ENCODE data around the gene TXN2.

Gene TXN2

DNA sequence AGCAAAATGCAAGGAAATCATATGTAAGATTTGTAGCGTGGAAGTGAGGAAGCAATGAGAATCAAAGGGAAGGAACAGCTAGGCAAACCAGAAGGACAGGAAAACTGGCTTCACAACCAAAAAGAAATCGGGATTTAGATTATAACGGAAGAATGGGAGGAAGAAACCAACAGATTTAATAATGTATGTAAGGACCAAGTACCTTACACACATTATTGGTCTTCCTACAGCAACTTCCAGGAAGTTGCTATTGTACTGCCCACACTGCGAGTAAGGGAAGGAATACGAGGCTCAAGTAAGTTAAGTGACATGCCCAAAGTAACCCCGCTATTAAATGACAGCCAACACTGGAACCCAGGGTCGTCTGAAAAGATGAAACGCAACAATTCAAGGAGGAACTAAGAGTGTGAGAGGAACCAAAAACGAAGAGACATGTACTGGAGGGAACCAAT is 473 bp downstream of the TXN2 start:
- DNase-seq = no peak

DNA sequence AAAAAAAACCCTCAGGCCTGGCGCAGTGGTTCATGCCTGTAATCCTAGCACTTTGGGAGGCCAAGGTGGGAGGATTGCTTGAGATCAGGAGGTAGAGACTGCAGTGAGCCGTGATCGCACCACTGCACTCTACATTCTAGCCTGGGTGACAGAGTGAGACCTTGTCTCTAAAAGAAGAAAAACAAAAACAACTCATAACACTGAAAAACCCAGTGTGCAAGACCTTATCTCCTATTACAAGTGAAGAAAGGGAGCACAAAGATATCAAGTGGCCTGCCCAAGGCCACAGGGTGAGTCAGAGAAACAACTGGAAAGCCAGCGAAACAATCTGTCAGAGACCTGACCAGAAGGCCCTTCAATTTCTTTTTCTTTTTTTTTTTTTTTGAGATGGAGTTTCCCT is 2.5 kb downstream of the TXN2 start:
- no peak for DNase-seq

DNA sequence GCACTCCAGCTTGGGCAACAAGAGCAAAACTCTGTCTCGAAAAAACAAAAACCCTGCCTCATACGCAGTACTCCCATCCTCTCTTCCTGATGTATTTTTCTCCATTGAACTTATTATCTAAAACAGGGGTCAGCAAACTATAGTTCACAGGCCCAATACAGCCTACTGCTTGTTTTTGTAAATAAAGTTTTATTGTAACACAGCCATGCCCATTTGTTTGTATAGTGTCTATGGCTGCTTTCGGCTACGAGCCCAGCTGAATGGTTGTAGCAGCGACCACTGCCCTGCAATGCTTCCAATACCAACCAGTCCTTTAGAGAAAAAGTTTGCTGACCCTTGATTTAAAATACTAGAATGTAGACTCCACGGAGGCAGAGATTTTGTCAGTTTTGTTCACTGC is 6.1 kb downstream of the TXN2 start:
- DNase-seq = no peak

DNA sequence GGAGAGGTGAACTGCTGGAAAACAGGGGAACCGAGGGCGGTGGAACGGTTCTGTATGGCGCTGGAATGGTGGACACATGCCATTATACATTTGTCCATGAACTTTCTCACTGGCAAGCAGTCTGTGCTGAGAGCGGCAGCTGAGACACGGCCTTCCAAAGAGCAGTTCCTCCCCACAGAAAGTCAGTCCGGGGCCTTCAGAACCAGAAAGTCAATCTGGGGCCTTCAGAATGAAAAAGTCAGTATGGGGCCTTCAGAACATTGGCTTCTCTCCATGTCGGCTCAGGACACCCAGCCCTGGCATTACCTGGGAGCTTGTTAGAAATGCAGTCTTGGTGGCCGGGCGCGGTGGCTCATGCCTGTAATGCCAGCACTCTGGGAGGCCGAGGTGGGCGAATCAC is 8.8 kb downstream of the TXN2 start:
- DNase-seq = no peak

DNA sequence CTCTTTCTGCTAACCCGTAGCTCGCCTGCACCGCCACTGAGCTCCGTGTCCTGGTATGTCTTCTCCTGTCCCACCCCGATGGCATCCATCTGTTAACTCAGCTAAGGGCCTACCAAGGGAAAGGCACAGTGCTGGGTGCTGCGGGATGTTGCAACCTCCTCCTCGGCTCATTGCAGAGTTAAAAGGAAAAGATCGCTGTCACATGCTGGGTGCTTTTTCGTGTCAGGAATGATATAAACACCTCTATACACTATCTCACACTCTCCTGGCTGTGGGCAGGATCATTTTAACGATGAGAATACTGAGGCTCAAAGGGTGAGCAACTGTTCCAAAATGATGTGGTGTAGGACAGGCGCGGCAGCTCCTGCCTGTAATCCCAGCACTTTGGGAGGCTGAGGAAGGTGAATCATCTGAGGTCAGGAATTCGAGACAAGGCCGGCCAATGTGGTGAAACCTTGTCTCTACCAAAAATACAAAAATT is 10.1 kb downstream of the TXN2 start:
- no peak for DNase-seq

DNA sequence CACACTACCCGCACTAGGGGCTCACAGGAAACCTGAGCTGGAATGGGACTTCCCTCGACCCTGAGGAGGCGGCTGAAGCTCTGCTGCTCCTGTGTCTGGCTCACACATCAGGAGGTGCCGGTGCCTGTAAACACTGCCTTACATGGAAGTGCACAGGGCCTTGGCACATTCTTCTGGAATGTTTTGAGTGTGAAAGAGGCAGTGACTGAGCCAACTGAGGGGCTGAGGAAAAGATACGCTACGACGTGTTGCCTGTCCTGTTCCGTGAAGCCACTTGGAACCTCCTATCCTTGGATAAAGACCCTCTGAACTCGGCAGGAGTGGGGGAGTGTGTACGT is 10.5 kb downstream of the TXN2 start:
- no peak for DNase-seq

DNA sequence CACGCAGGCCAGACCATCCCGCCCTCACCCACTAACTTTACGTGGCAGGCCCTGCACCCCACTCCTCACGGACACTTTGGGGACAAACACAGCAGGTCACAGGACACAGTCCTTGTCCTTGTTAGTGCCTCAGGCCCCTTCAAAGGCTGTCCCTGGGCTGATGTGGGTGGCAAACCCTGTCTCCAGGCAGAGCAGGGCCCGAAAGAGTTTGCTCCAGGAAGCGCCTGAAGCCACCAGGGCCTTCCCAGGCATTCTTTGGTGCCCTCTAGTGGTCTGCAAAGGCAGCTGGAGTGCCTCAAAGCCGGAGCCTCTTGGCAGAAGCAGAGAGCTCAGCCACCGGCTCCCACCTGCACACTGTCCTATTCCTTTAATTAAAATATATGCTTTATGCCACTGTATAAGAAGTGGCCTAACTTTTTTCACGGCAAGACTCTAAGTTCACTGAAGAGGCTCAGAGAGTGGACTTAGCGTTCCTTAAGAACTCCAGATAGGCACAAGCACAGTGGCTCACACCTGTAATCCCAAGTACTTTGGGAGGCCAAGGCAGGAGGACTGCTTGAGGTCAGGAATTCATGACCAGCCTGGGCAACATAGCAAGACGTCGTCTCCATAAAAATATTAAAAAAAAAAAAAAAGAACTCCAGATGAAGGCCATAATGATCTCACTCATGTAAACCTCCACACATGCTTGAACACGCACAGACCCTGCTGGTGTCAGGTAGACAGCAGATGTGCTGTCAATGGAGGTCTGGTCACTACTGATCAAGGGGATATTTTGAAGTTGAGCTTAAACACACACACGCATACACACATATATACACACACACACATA is 11.1 kb downstream of the TXN2 start:
- DNase-seq = peak; percentile 29 to 71

DNA sequence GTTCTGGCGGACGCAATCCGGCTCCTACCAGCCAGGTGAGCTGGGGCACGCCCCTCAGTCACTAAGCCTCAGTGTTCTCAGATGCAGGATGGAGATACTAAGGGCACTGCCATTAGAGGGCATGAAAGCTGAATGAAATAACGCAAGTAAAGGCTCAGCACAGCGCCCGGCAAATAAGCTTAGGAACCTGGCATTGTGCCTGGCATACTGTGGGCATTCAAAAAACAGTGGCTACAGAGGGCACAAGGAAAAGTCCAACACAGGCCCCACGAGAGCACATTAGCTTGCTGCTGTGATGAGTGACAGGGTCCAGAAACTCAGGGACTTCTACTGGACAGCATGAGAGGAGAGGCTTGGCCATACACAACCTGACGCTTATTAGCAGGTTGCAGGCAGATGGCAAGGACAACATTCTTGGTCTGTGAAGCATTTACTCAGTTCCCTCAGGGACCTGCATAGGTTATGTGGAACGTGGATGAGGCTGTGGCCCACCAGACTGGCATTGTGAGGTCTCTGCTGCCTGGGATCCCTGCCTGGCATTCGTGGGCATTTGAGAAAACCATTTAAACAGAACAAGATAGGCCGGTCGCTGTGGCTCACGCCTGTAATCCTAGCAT is 12.2 kb downstream of the TXN2 start:
- no peak for DNase-seq

DNA sequence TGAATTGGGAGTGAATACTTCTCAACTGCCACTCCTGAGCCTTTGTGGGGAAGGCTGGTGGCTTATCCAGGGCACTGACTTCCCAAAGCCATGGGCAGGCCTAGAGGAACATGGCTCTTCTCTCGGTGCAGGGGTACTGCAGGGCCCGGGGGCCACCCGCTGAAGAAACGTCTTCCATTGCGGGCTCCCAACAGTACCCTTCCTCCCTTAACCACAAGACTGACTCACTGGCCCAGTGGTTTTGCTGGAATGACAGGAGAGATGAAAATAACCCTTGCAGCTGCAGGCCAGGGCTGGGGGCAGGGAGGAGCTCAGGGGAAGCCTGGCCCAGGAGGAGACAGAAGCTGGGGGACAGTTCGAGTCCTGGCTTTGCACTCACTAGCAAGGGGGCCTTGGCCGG is 13.5 kb downstream of the TXN2 start:
- no peak for DNase-seq

DNA sequence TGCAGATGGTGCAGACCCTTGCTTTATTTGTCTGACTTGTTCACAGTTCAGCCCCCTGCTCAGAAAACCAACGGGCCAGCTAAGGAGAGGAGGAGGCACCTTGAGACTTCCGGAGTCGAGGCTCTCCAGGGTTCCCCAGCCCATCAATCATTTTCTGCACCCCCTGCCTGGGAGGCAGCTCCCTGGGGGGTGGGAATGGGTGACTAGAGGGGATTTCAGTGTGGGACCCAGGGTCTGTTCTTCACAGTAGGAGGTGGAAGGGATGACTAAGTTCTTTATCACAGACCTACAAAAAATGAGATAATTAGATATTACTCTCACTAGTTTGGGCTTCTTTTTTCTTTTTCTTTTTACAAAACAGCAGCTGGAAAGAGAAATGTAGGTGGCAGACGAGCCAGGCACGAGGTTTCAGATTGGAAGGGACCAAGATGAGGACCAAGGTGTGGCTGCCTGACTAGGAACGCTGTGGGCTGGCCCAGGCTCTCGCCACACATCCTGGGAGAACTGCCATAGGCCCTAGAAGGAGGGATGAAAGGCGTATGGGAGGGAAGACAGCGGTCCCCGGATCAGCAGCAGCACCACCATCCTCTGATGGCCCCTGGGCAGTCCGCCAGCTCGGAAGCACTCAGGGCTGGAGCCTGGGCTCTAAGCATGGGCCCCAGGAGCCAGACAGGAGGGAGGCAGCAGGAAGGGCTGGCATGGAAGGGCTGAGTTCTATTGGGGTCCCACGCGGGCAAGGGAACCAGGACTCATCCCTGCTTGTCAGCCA is 14.2 kb downstream of the TXN2 start:
- no peak for DNase-seq

DNA sequence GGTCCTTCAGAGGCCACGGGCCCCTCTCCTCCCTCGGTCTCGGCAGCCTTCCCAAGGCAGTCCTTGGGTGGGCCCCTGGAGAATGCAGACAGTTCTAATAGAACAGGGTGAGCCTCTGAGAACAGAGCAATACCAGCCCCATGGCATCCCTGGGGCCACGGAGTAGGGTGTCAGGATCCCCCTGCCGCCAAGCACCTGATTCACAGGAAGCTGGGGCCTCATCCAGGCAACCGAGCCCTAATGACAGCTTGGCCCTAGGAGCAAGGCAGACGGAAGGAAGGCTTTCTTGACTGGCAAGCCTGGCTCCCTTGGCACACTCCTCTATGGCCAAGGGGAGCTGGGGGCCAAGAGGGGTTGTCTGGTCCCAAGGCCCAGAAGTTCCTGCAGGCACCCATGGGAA is 15.2 kb downstream of the TXN2 start:
- DNase-seq = no peak

DNA sequence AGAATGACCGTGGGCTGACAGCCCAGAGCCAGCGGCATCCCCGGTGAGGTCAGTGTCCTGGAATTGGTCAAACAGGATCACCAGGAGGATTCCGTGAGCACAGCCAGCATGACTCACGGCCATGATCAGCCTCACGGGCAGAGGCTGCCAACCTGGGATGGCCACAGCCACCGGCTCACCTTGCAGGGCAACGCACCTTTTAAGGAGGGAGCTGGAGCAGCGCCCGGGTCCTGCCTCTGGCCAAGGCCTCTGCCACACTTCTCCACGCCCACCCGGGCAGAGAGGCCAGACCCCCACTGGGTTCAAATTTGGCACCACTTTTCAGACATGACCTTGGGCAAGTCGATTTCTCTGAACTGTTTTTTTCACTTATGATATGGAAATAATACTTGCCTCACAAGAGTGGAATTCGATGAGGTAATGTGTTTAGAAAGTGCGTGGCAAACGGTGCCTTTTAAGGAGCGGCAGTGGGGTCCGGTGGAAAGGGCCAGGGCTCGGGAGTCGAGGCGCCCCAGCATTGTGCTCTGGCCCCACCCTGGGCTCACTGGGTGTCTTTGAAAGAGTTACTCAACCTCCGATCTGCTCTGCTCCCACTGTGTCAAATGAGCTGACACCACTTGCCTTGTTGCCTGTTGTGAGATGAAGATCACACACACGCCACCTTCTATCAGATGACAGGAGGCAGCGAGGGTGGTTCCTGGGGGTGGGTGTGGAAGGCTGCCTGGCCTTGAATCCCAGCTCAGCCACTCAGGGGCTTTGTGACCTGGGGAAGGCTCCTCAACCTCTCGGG is 16.0 kb downstream of the TXN2 start:
- DNase-seq = no peak

DNA sequence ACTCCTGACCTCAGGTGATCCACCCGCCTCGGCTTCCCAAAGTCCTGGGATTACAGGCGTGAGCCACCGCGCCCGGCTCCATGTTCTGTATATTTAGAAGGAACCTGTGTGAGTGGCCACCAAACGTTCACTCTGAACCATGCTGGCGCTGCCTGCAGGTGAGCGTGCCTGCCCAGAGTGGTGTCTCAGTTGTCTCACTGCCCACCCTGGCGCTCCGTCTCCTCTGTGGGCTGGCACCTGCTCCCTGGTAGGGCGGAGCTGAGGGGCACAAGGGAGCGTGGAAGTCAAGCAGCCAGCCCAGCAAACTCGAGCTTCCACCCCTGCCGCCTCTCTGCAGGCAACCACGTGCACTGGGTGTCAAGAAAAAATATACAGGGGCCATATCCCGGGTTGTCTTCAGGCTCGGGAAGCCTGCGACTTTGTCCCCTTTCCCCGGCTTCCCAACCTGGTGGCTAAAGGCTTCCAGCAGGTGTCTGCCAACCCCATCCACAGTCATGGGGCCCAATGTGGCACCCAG is 16.7 kb downstream of the TXN2 start:
- DNase-seq = no peak

DNA sequence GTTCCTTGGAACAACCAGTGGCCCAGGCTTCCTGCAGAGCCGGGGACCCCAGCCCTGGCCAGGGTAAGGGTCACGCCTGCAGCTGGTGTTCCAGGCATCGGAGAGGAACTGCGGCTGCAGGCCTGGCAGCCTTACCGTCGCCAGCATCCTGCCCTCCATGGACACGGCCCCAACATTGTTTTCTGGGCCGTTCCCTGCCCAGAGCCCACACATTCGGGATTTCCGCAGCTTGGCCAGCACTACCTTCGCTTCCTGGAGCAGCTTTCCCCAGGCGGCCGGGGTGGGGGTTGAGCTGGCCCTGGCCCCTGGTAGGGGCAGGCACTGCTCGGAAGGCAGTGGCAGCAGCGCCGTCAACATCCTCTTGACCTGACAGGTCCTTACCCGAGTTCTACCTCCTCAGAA is 17.7 kb downstream of the TXN2 start:
- DNase-seq = no peak

DNA sequence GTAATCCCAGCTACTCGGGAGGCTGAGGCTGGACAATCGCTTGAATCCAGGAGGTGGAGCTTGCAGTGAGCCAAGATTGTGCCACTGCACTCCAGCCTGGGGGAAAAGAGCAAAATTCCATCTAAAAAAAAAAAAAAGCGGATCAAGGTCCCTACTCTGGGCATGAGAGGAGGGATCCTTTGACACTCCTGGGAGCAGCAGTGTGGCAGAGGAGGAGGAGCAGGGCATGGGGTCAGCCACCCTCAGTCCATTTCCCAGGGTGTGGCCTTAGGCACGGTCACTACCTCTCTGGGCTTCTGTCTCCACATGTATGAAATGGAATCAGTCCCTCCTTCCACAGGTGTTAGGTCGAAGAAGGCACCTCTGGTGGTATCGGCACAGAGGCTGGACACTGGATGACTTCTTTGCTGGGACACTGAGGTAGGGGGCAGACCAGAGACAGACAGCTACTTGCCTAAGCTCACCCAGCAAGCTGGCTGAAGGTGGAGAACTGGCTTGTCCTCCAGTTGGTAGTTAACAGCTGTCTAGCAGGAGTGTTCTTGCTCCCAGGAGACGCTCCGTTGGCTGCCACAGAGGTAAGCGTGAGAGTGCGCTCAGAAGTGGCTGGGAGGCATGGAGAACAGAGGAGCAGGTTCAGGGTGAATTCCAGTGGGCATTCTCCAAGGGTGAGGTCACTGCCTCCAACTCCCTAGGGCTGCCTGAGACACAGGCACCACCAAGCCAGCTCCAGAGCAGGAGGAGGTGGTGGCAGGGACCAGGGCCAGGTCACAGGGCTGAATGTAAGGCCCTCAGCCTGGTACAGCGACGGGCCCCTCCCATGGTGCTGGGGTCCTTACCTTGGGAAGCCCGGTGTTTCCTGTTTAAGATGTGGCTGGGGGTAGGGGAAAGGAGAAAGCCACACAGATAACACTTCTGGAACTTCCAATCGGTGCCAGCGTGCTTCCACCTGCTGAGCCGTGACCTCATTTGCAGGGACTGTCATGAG is 19.5 kb downstream of the TXN2 start:
- peak; percentile 12 to 18 for DNase-seq

DNA sequence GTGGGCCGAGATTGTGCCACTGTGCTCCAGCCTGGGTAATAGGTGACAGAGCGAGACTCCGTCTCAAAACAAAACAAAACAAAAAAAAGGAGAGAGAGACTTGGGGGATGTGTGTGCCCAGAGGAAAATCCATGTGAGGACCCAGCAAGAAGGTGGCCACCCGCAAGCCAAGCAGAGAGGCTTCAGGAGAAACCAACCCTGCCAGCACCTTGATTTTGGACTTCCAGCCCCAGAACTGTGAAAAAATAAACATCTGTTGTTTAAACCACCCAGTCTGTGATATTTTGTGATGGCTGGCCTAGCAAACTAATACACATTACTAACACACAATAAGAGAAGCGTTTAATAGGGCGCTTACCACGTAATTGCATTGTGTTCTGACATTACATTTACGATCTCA is 21.2 kb downstream of the TXN2 start:
- no peak for DNase-seq

DNA sequence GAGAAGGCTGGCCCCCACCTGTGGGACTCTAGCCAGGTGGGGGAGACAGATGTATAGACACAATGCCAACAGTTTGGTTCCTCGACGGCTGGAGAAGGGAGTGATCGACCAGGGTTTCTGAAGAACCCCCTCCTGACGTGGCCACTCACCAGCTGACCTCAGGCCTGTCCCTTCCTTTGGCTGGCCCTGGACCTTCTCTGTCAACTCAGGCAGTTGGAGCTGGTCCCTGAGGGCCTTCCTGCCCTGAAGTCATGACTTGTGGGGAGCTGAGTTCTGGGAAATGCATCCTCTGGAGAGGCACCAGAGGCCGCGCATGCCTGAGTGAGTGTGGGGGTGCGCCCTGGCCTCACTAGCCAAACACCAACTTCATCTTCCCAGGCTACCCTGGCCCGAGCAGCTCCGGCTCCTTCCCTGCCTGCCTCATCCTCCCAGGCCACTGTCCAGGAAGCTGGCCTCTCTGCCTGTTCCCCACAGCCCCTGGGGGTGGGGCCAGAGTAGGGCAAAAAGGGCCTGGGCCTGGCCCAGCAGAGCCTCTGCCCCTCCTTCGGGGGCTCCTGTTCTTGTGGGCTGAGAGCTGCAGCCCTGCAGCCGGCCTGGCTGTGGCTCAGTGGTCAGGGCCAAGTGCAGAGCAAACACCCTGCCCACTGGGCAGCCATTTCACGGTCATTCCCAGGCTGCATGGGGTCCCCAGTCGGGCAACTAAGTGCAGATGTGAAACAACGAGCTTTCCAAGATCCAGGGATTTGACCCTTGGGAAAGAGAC is 23.6 kb downstream of the TXN2 start:
- DNase-seq = no peak

DNA sequence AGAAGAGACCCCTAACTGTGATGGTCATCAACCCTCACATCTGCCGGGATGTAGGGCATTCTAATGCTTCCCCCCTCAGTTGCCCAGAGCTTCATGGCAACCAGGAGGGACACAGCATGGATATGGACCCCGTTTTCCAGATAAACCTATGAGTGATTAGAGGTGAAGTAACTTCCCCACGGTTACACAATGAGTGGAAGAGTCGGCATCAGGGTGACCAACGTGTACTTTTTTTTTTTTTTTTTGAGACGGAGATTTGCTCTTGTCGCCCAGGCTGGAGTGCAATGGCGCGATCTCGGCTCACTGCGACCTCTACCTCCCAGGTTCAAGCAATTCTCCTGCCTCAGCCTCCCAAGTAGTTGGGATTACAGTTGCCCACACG is 25.0 kb downstream of the TXN2 start:
- DNase-seq = no peak

DNA sequence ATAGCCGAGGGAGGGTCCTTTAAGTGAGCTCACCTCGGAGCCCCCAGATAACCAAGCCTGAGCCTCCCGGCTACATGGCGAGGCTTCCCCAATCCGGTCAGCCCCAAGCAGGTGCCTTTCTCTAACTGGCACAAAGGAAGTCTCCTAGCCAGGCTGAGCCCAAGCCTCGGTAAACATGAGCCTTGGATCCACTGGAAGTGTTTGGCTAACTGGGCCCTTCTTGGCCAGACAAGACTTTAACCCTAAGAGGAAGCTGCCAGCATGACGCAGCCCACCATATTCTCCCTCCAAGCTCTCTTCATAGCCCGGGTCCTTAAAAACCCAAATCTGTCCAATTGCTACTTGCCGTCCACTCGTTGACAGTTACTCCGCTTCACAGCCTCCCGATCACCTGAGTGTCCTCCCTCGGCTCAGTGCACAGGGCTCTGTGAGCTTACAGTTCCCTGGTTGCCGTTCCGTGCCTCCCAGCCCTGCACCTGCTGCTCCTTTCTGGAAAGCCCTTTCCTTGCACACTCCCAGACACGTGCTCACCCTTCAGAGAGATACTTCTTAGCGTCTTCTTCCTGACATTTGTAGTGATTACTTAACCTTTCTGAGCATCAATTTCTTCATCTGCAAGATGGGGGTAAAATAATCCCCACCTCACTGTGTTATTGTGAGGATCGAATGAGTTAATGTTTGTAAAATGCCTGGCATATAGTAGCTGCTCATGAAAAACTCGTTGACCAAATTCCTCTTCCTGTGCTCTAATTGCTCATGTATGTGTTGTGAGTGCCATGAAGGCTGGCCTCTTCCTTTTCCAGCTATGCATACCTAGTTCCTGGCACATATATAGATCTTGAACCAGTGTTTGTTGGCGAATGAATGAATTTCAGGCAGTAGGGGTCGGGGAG is 25.6 kb downstream of the TXN2 start:
- DNase-seq = peak in 1 of 2 experiments; percentile 36
